GM19023 (cell line): Measurements from ENCODE around the gene BTBD16.

Source experiments
- ATAC-seq: cut with Tn5 transposase; IDR thresholded peaks from one replicate; pipeline ENCODE4 v1.9.1; 2021; ENCODE audit warnings: mild to moderate bottlenecking, moderate library complexity; ENCODE audit not compliant: unreplicated experiment

The BTBD16 gene

DNA sequence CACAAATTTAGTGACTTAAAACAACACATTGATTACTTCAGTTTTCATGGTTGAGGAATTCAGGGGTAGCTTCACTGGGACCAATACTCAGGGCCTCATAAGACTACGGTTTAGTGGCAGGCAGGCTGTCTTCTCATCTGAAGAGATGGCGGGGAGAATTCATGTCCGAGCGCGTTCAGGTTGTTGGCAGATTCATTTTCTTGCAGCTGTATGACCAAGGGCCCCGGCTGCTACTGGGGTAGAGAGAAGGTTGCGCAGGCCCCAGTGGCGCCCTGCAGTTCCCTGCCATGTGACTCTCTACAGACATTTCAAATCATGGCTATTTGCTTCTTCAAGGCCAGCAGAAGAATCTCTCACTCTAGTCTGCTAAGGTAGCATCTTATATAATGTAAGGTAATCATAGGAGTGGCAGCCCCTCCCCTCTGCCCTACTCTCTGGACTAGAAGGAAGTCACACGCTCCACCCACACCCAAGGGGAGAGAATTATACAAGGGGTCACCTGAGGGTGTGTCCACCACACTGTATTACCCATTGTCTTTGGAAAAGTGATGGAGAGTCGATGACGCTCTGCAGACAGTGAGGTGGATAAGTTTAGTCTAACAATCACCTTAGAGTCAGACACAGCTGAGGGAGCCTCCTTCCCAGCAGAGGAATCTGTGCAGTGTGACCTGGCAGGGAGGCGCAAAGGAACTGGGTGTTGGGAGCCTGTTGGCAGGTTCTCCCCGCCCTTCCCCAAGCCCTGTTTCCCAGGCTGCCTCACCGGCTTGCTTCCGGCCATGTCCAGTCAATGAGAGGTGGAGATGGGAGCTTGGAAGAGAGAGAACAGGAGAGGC, 67.7 kb downstream of the BTBD16 start:
- no peak for ATAC-seq

DNA sequence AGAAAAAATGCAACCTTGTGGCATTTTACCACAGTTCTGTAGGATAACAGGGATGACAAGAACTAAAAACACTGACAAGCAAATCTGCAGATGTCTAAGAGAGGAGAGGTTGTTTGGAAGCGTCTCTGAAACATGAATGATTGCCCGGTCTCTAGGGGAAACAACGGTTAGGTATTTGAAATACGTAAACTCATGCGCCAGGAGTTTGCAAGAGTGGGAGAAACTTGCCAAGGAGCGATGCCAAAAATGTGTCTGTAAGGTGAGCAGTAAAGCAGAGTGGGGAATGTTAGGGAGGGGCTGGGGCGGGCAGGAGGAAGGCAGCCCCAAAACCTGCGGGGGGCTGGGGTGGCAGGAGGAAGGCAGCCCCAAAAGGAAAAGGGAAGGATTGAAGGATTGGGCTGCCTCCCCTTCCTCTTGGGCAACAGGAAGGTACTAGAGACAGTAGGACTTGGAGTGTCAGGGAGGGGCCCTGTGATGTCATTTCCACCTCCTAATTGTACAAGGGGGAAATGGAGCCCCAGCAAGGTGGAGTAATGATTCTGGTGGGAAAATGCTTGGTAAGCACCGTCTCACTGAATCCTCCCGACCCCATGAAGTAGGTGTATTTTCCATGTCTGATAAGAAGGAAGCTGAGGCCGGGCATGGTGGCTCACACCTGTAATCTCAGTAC, 70.2 kb downstream of the BTBD16 start:
- ATAC-seq, result no peak

GRCh38 chr10:122342293-122343134, 71.4 kb downstream of the BTBD16 start:
- ATAC-seq, result no peak

DNA sequence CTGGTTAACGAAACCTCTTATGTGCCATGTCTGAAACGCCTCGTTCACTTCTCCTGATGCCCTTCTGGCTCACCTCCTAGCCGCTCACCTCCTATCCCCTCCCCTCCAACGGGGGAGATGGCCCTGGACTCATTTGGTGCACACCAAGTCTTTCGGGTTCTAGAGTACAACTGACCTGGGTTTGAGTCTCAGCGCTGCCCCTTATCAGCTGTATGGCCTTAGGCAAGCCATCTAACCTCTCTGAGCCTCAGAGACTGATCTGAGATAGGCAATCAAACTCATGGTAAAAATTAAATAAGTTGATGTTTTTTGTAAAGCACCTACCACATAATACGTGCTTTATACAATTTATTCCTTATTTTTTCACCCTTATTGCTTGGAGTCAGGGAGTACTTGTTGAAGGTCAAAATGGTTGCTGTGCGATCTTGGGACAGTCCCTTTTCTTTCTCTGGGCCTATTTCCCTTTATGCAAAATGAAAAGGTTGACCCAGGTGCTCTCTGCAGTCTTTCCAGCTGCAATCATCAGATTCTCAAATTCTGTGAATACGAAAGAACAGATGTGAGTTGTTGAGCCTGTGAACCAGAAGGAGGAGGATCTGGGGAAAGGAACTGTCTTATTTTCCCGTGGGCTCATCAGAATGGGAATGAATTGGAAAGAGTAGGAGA, 72.2 kb downstream of the BTBD16 start:
- ATAC-seq, result no peak

DNA sequence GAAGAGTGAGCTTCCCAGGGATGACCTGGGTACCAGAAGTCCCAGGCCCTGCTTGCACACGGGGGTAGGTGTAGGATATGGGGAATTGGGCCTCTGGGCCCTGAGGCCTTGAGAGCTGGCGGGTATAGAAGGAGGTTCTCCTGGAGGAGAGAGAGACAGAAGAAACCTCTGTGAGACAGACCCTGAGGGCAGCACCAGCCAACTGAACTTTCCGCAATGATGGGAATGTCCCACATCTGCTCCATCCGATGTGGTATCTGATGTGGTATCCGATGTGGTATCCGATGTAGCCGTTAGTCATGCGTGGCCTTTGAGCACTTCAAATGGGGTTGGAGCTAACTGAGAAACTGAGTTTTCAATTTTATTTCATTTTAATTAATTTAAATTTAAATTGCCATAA, 72.8 kb downstream of the BTBD16 start:
- ATAC-seq, result no peak

GRCh38 chr10:122344741-122345258, 73.7 kb downstream of the BTBD16 start:
- ATAC-seq, result no peak

DNA sequence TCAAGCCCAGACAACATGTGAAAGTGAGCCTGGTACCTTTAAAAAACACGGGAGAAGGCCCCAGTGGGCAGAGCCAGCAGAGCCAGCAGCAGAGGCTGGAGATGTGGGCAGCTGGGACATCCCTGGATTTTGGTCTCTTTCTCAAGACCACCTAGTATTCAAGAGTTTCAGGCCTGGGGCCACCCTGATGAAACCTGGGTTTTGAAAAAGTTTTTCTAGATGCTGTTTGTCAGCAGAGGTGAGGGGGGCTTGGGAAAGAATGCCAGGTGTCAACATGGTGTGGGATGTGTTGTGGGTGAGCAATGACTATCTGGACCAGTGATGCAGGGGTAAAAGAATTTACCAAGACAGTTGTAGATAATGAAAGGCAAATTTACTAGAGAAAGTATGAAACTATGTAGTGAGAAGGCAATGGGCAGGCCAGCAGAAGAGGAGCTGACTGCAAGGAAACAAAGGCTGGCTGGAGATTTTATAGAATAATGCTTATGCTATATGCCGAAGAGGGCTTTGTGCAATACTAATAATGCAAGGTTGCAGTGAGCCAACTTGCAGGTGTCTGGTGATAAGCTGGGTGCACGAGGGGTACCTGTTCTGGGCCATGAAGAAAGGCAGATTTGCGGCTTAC, 75.3 kb downstream of the BTBD16 start:
- ATAC-seq, result no peak

DNA sequence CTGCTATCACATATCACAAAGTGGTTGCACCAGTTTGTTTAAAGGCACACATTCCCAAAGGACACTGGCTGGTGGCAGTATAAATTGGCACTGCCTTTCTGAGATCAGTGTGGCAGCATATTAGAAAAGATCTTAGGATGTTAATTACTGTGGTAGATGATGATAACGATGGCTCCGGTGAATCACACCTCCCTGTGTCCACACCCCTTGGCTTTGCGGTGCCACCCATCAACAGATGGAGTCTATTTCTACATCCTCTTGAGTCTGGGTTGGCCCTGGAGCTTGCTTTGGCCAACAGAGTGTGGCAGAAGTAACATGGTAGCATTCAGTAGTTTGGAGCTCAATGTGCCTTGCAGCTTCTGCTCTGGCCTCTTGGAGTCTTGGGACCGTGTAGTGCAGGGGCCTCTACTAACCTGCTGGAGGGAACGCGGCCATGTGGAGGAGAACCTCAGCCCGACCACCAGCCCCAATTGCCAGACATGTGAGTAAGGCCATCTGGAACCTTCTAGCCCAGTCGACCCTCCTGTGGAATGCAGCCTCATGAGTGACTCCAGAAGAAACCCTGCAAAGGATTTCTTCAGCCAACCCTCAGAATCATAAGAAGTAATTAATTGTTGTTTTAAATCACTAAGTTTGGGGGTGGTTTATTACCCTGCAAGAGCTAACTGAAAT, 76.2 kb downstream of the BTBD16 start:
- no peak for ATAC-seq

DNA sequence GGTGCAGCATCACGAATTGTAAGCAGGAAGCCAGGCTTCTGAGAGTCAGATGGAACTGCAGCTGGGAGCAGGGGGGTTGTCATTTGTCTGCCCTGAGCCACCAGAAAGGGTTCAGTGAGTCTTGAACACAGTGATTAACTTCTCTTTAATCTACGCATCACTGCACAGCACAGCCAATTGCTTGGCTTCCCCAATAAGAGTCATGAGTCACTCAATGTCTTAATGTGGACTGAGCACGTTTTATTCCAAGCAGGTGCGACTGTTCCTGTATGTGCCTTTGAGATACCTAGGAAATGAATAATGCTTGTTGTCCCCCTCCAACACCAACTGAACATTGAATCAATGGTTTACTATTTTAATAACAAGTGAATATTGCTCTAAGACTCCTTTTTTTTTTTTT, 77.4 kb downstream of the BTBD16 start:
- ATAC-seq, result no peak

DNA sequence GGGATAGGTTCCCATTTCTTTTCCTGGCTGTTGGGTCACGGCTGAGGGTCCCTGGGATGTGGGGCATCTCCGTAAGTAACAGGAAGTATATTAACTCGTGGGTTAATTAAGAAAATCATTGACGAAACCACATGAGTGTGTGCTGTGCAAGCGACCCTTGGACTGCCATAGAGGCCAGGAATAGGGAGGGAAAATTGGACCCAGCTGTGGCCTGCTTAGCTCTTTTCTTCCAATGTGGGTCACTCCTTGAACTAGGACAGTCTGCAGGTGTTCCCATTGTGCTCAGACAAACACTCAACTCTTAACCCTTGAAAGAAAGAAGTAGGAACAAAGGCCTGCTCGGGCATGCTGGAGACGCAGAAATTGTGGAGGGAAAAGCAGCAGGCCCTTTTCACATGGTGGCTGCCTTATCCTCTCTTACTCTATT, 77.9 kb downstream of the BTBD16 start:
- ATAC-seq, result no peak

- no peak for ATAC-seq
Measured at GRCh38 chr10:122349758-122350369, 78.8 kb downstream of the BTBD16 start.

DNA sequence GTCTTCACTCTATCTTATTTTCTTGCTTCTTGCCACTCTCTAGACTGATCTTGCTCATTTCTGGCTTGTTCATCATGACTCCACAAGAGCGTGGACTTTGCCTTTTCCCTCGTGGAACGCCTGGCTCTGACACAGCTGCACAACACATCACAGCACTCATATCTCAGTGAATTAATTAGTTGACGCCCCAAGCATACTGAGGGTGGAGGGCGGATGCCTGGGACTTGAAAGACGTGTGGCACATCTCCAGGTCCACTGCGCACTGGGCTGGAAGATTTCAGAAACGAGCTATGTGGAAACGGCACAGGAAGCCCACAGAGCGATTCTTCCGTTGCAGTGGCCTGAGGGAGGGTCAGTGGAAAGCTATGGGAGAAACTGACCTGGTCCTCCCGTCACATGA, 79.8 kb downstream of the BTBD16 start:
- ATAC-seq, result no peak

GRCh38 chr10:122352817-122353525, 81.9 kb downstream of the BTBD16 start:
- no peak for ATAC-seq

- no peak for ATAC-seq
Measured at GRCh38 chr10:122354383-122354782, 83.3 kb downstream of the BTBD16 start.

DNA sequence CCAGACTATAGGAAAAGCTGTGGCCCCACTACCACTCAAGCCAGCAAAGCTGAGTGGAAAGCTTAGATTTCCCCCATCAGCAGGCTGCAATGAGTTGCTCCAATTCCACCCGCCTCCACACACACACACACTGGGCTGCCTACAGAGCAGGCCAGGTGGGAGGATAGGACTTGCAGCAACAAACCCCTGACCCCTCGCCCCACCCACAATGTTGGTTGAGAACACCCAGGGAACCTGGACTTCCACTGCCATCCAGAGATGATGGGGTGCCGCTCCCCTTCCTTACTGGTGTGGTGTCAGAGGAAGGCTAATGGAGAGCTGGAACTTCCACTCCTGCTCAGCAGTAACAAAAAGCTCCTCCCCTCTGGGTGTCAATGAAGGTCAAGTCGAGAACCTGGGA, 86.6 kb downstream of the BTBD16 start:
- ATAC-seq, result no peak

DNA sequence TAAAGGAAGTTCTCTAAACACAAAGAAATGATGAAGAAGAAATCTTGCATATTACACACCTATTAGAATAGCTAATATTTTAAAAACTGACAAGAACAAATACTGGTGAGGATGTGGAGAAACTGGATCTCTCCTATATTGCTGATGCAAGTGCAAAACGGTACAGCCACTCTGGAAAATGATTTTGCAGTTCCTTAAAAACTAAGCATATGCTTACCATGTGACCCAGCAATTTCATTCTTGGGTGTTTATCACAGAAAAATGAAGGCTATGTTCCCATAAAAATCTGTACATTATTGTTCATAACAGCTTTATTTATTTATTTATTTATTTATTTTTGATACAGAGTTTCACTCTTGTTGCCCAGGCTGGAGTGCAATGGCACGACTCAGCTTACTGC, 88.5 kb downstream of the BTBD16 start:
- ATAC-seq, result no peak

DNA sequence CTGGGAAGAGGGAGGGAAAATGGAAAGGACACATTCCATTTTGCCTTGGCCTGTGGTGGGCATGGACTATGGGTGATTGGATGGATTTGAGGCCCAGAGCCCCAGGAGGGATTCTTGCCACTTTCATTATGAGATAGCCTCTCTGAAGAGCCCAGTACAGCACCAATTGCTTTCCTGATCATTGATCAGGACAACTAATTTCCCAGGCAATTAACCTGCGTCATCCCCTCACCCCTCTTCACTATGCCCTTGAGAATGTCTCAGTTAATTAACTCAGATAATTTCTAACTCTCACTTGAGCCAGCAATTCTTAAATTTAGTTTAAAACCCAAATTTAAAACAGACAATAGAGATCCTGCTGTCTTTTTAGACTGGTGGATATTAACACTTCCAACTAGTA, 90.0 kb downstream of the BTBD16 start:
- ATAC-seq, result no peak

DNA sequence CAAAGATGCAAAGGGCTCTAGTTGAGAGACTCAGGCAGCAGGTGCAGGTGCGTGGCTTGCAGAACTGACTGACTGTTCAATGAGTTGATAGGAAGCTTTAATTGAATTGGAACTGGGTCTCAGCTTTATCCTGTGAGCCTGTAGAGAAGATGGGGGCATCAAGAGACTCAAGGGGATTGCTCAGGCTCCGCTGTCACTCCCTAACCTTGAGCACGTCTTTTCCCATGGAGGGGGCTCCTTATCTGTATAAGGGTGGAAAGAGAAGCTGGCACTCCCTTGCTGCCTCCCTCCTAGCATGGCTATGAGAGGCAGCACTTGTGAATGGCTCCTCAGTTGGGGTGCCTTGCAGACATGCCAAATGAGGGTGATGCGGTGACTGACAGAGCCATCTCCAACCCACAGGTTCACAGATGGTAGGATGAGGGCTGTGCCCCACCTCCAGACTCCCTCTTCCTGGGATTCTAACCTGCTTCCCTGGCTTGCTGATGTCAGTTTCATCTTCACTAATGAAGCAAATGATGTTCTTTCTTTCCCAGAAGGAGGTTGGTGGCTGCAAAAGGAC, 91.0 kb downstream of the BTBD16 start:
- ATAC-seq, result no peak
